Adrenal gland (tissue), 12 donors: ENCODE data around the gene ZCCHC4. TPM values are rescaled to one million over a fixed set of nuclear protein-coding genes. Genes with fewer than 3 reads are reported as not detected.
"Not testable (repeated sequence)": the region's sequence is repeated elsewhere in the genome, so short reads cannot be mapped to it uniquely, and the experiment has no call there.

Experiments
- DNase-seq, 7 donors: peaks; one replicate each; pipeline ENCODE4 v3.0.0-alpha.2; 2019 to 2020
- H3K27ac ChIP-seq, 5 donors: fragments of 200-600 bp; sonication (generic) in 4 of 5; 1 replicate in 3 of 5; 2 replicates in 2 of 5; pipeline versions ENCODE4 v1.5.1 to v1.8.0; 2016 to 2020; ENCODE audit warnings: mild to moderate bottlenecking in 1 of 5
- H3K27me3 ChIP-seq: fragments of 200-600 bp; 2 replicates; pipeline ENCODE4 v1.8.0; 2021
- H3K36me3 ChIP-seq, 2 donors: fragments of 200-600 bp; replicated peaks in 1 of 2; 1 replicate in 1 of 2; 2 replicates in 1 of 2; pipeline versions ENCODE4 v1.5.1 to v1.8.0; 2018 to 2022
- H3K4me1 ChIP-seq, 2 donors: fragments of 200-600 bp; replicated peaks in 1 of 2; 1 replicate in 1 of 2; 2 replicates in 1 of 2; pipeline versions ENCODE4 v1.5.1 to v1.8.0; 2018 to 2021
- H3K4me3 ChIP-seq, 4 donors: fragments of 200-600 bp; sonication (generic) in 3 of 4; one replicate each; pipeline ENCODE4 v1.5.1; 2016 to 2018
- H3K9me3 ChIP-seq, 3 donors: fragments of 200-600 bp; sonication (generic) in 1 of 3; replicated peaks in 1 of 3; 1 replicate in 2 of 3; 2 replicates in 1 of 3; pipeline versions ENCODE4 v1.5.1 to v1.8.0; 2016 to 2021
- POLR2A ChIP-seq, 2 donors: fragments of 450-650 bp; IDR thresholded peaks; one replicate each; pipeline ENCODE4 v1.6.1; 2017; ENCODE audit warnings: antibody characterized with exemption in 2 of 2, mild to moderate bottlenecking in 2 of 2, moderate library complexity in 1 of 2
- WGBS, 4 donors: extraction: QIAGEN DNeasy Blood & Tissue Kit in 2 of 4; methylation state at CpG; one replicate each; pipeline versions ENCODE4 v1.1.5 to v1.1.7; 2013 to 2017; 5-methylcytosine and 5-hydroxymethylcytosine counted together
- intact Hi-C, 2 donors: fragments of 100-400 bp; cut with DNase I; formaldehyde crosslinking; loops; one replicate each; pipeline versions ENCODE4 v1.14.1 to v1.15.0; 2022 to 2023
- polyA plus RNA-seq, 3 donors: library from polyadenylated mRNA; stranded (reverse); fragments of 200-250 nt in 2 of 3; fragments of 350-450 nt in 1 of 3; fragmentation: Illumina TruSeq in 1 of 3; extraction: RNeasy Lipid Tissue Mini Kit (QIAGEN cat#74804) in 1 of 3; gene quantifications; one replicate each; pipeline ENCODE4 v1.2.3, GENCODE V29; 2013 to 2014
- total RNA-seq, 9 donors: library from RNA; depleted of rRNA in 4 of 9; stranded (reverse); fragments of >200 nt in 4 of 9; fragments of 120-200 nt in 1 of 9; fragmentation: NEBNext Ultra II Directional in 1 of 9; extraction: Animal tissue kit (Norgen Biotek cat#: 25700) in 1 of 9; gene quantifications; one replicate each; pipeline versions ENCODE4 v1.1.0 to v1.2.4, GENCODE V29; 2013 to 2023
- TF ChIP-seq, protein P1 (sequence below), 6 experiments: fragments of 450-650 bp in 4 of 6; fragments of 200-600 bp in 2 of 6; sonication (generic) in 1 of 6; IDR thresholded peaks; 1 replicate in 5 of 6; 2 replicates in 1 of 6; pipeline versions ENCODE4 v1.5.1 to v1.8.0; 2016 to 2021; ENCODE audit warnings: antibody characterized with exemption in 6 of 6, mild to moderate bottlenecking in 2 of 6, moderate library complexity in 1 of 6
- donor health status: healthy with polysubstance abuse.
- donor health status: Bipolar disorder and iron deficiency.
- donor health status: DM: yes; HTN: yes; CAD: no.
- donor health status: DM: no; HTN: no; CAD: no.
- donor health status: DM: no; HTN: no; CAD: no.
- donor health status: DM: yes; HTN: yes; CAD: no.

Gene ZCCHC4
- total and polyA plus RNA-seq, 12 donors, result 4.8 to 14.8 (median 10.4) TPM

DNA sequence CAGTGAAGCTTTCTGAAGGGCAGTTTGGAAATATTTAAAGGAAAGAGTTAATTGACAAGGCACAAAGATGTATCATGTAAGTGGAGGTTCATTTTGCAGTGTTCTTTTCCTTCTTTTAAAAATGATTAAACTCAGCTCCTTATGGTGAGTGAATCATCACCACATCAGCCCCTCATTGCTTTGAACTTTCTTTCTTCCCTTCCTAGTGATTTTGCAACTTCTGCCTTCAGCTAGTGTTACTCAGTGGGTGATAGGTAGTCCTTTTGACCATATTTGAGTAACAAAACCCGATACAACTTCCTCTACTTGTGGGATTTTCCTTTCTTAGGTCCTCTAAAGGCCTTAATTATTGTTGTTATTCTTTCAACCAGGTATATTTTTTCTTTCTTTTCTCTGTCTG is 8.2 kb downstream of the ZCCHC4 start:
- intact Hi-C loops, result no loop called here
- DNase-seq, result no peak
- no peak overlapping the region for H3K4me3 ChIP-seq
- H3K9me3 ChIP-seq, result no peaks in the 10 kb centered on the region
- H3K27me3 ChIP-seq, result no peaks in the 10 kb centered on the region
- H3K27ac ChIP-seq, result peak overlapping the region in 4 of 5 donors; percentile 29 to 76 (median 52)
- no peak for TF ChIP-seq POLR2A (IDR thresholded peaks at IDR 0.05)
- TF ChIP-seq, protein P1, sequence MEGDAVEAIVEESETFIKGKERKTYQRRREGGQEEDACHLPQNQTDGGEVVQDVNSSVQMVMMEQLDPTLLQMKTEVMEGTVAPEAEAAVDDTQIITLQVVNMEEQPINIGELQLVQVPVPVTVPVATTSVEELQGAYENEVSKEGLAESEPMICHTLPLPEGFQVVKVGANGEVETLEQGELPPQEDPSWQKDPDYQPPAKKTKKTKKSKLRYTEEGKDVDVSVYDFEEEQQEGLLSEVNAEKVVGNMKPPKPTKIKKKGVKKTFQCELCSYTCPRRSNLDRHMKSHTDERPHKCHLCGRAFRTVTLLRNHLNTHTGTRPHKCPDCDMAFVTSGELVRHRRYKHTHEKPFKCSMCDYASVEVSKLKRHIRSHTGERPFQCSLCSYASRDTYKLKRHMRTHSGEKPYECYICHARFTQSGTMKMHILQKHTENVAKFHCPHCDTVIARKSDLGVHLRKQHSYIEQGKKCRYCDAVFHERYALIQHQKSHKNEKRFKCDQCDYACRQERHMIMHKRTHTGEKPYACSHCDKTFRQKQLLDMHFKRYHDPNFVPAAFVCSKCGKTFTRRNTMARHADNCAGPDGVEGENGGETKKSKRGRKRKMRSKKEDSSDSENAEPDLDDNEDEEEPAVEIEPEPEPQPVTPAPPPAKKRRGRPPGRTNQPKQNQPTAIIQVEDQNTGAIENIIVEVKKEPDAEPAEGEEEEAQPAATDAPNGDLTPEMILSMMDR (IDR thresholded peaks at IDR 0.05), result no peak
- H3K36me3 ChIP-seq, result peaks cover 0 to 5% of the 10 kb centered on the region in 2 donors
- 40 to 59% (median 47%) methylated on average over 1 of the region's 1 CpG for WGBS, 4 donors
- H3K4me1 ChIP-seq, result peaks cover 9 to 15% of the 10 kb centered on the region in 2 donors

DNA sequence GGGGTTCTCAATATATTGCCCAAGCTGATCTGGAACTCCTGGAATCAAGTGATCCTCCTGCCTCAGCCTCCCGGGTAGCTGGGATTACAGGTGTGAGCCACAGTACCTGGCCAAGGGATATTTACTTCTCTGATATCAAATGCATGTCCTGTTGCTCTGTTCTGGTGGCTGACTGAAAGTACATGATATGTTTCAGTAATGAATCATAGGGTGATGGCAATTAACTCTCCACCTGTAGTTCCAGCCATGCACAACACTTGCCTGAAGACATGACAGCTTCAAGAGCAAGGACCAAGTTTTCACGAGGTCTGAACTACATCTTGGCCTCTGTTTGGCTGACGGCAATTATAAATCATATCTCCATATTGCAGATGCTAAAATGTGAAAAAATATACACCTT is 9.1 kb downstream of the ZCCHC4 start:
- TF ChIP-seq POLR2A (IDR thresholded peaks at IDR 0.05), result no peak
- TF ChIP-seq, protein P1 (IDR thresholded peaks at IDR 0.05), result no peak
- intact Hi-C loops, result no loop called here
- no peaks in the 10 kb centered on the region for H3K9me3 ChIP-seq
- no peaks in the 10 kb centered on the region for H3K36me3 ChIP-seq
- 88 to 95% (median 93%) methylated on average over 2 to 3 of the region's 3 CpGs for WGBS, 4 donors
- H3K4me3 ChIP-seq, result no peak overlapping the region
- H3K4me1 ChIP-seq, result peaks cover 9 to 15% of the 10 kb centered on the region in 2 donors
- H3K27ac ChIP-seq, result peak overlapping the region in 1 of 5 donors; percentile 36
- no peak for DNase-seq
- H3K27me3 ChIP-seq, result no peaks in the 10 kb centered on the region

DNA sequence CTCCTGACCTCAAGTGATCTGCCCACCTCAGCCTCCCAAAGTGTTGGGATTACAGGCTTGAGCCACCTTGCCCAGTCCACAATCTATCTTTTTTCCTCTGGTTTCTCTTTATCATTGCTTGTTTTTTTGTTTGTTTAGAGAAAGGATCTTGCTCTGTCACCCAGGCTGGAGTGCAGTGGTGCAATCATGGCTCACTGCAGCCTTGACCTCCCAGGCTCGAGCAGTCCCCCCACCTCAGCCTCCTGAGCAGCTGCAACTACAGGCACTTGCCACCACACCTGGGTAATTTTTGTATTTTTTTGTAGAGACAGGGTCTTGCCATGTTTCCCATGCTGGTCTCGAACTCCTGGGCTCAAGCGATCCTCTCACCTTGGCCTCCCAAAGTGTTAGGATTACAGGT is 15.9 kb downstream of the ZCCHC4 start:
- H3K27me3 ChIP-seq, H3K9me3 ChIP-seq, DNase-seq, H3K36me3 ChIP-seq, H3K27ac ChIP-seq, intact Hi-C loops, H3K4me3 ChIP-seq: not testable (repeated sequence)
- 80 to 94% (median 82%) methylated on average over 3 of the region's 3 CpGs for WGBS, 4 donors
- H3K4me1 ChIP-seq, result peaks cover 11 to 12% of the 10 kb centered on the region in 2 donors

DNA sequence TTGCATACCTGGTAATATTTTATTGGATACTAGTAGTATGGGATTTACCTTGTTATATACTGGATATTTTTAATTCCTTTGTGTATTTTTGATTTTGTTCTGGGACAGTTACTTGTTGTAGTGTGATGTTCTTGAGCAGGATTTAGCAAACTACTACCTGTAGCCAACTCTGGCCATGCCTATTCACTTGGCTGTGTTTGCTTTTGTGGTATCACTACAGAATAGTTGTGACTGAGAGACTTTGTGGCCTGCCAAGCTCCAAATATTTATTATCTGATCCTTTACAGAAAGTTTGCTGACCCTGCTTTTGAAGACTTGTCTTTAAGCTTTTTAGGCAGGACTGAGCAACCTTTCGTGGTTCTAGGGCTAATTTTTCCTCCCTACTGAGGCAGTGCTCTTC is 17.8 kb downstream of the ZCCHC4 start:
- TF ChIP-seq POLR2A (IDR thresholded peaks at IDR 0.05), result no peak
- TF ChIP-seq, protein P1 (IDR thresholded peaks at IDR 0.05), result no peak
- H3K9me3 ChIP-seq, result no peaks in the 10 kb centered on the region
- peaks cover 11 to 12% of the 10 kb centered on the region in 2 donors for H3K4me1 ChIP-seq
- DNase-seq, result no peak
- H3K27ac ChIP-seq, result peak overlapping the region in 2 of 5 donors; percentile 62 to 68
- H3K36me3 ChIP-seq, result no peaks in the 10 kb centered on the region
- H3K4me3 ChIP-seq, result no peak overlapping the region
- 82 to 100% (median 100%) methylated on average over 1 of the region's 1 CpG for WGBS, 4 donors
- H3K27me3 ChIP-seq, result no peaks in the 10 kb centered on the region
- intact Hi-C loops, result no loop called here
